Measurements from ENCODE around the gene PADI4. TPM values are rescaled to one million over a fixed set of nuclear protein-coding genes. Genes with fewer than 3 reads are reported as not detected.
"Not testable (repeated sequence)": the region's sequence is repeated elsewhere in the genome, so short reads cannot be mapped to it uniquely, and the experiment has no call there.

PADI4 gene
- total RNA-seq, 1 donor from 2014 or later, result not detected

- DNase-seq (ENCODE audit: low read depth), result peak; percentile 9
Measured at GRCh38 chr1:17405898-17406759, 98.1 kb downstream of the PADI4 start.

GRCh38 chr1:17406760-17407475, 98.9 kb downstream of the PADI4 start:
- H3K36me3 ChIP-seq (ENCODE audit: control insufficient read depth, insufficient read depth, low read length); H3K4me3 ChIP-seq (ENCODE audit: low read depth, low read length); H3K27me3 ChIP-seq (ENCODE audit: control insufficient read depth, insufficient read depth, low read length); DNase-seq (ENCODE audit: low read depth): not testable (repeated sequence)

More at GRCh38 chr1:17405898-17406759, 98.1 kb downstream of the PADI4 start:
- Histone ChIP-seq H3K27me3 (ENCODE audit: control insufficient read depth, insufficient read depth, low read length) (no peaks in the 10 kb centered on the region), H3K36me3 (ENCODE audit: control insufficient read depth, insufficient read depth, low read length) (peaks cover 2% of the 10 kb centered on the region), H3K4me3 (ENCODE audit: low read depth, low read length) (no peak overlapping the region)
- TF ChIP-seq CTCF (IDR thresholded peaks at IDR 0.05; ENCODE audit: insufficient read depth, low read length, poor library complexity, severe bottlenecking), result peak; percentile 86

- H3K4me3 ChIP-seq (ENCODE audit: low read depth, low read length); DNase-seq (ENCODE audit: low read depth); H3K36me3 ChIP-seq (ENCODE audit: control insufficient read depth, insufficient read depth, low read length); H3K27me3 ChIP-seq (ENCODE audit: control insufficient read depth, insufficient read depth, low read length): not testable (repeated sequence)
Measured at GRCh38 chr1:17407786-17408514, 100.0 kb downstream of the PADI4 start.

GRCh38 chr1:17409391-17409811, 101.4 kb downstream of the PADI4 start:
- Histone ChIP-seq H3K4me3 (ENCODE audit: low read depth, low read length) (no peak overlapping the region), H3K36me3 (ENCODE audit: control insufficient read depth, insufficient read depth, low read length) (peaks cover 2% of the 10 kb centered on the region), H3K27me3 (ENCODE audit: control insufficient read depth, insufficient read depth, low read length) (no peaks in the 10 kb centered on the region)
- no peak for DNase-seq (ENCODE audit: low read depth)
- TF ChIP-seq CTCF (IDR thresholded peaks at IDR 0.05; ENCODE audit: insufficient read depth, low read length, poor library complexity, severe bottlenecking), result no peak

- peaks cover 4% of the 10 kb centered on the region for H3K36me3 ChIP-seq (ENCODE audit: control insufficient read depth, insufficient read depth, low read length)
- no peak for TF ChIP-seq CTCF (IDR thresholded peaks at IDR 0.05; ENCODE audit: insufficient read depth, low read length, poor library complexity, severe bottlenecking)
Measured at GRCh38 chr1:17412093-17412870, 104.3 kb downstream of the PADI4 start.

More at GRCh38 chr1:17412093-17412870, 104.3 kb downstream of the PADI4 start:
- Histone ChIP-seq H3K4me3 (ENCODE audit: low read depth, low read length) (no peak overlapping the region), H3K27me3 (ENCODE audit: control insufficient read depth, insufficient read depth, low read length) (no peaks in the 10 kb centered on the region)
- no peak for DNase-seq (ENCODE audit: low read depth)

Other genes starting within 250 kb of the PADI4 start
- 6.4 and 8.1 TPM in 2 replicates for gene PADI2, start 188.7 kb upstream of the PADI4 start, total RNA-seq
- gene PADI1, start 103.1 kb upstream of the PADI4 start, total RNA-seq, result 1.3 and 2.4 TPM in 2 replicates
- 0.04 TPM in 1 of 2 replicates, not detected in the other for gene PADI3, start 59.1 kb upstream of the PADI4 start, total RNA-seq
- not detected in 2 replicates for gene PADI6, start 64.0 kb downstream of the PADI4 start, total RNA-seq
- 80.2 and 80.8 TPM in 2 replicates for gene RCC2, start 131.5 kb downstream of the PADI4 start, total RNA-seq
- gene ARHGEF10L, start 231.5 kb downstream of the PADI4 start, total RNA-seq, result 23.5 and 29.5 TPM in 2 replicates

Measured in kidney epithelial cell (primary cell).